Ishikawa (cell line): ENCODE measurements around the gene WBP1L.
A peak's percentile ranks its signal among the peaks of the same experiment; 100 is the strongest.

Experiments
- CEBPB ChIP-seq: IDR thresholded peaks from 2 replicates; pipeline ENCODE4 v1.6.1; 2012
- CREB1 ChIP-seq: IDR thresholded peaks from 2 replicates; pipeline ENCODE4 v1.6.1; 2012; ENCODE audit warnings: low read depth
- EGR1 ChIP-seq: IDR thresholded peaks from 2 replicates; pipeline ENCODE4 v1.6.1; 2012
- EP300 ChIP-seq: IDR thresholded peaks from 2 replicates; pipeline ENCODE4 v1.6.1; 2012; ENCODE audit warnings: borderline replicate concordance
- FOXM1 ChIP-seq: IDR thresholded peaks from 2 replicates; pipeline ENCODE4 v1.6.1; 2012; ENCODE audit warnings: low read depth, borderline replicate concordance
- NFIC ChIP-seq: IDR thresholded peaks from 2 replicates; pipeline ENCODE4 v1.6.1; 2012
- RAD21 ChIP-seq: IDR thresholded peaks from 2 replicates; pipeline ENCODE4 v1.6.1; 2012; ENCODE audit warnings: low read depth
- TAF1 ChIP-seq: IDR thresholded peaks from 2 replicates; pipeline ENCODE4 v1.6.1; 2012; ENCODE audit warnings: low read depth, mild to moderate bottlenecking
- TCF12 ChIP-seq: IDR thresholded peaks from 2 replicates; pipeline ENCODE4 v1.6.1; 2012; ENCODE audit warnings: low read depth
- TEAD4 ChIP-seq: IDR thresholded peaks from 2 replicates; pipeline ENCODE4 v1.6.1; 2012
- YY1 ChIP-seq: IDR thresholded peaks from 2 replicates; pipeline ENCODE4 v1.6.1; 2012; ENCODE audit warnings: low read depth
- ZBTB7A ChIP-seq: IDR thresholded peaks from 2 replicates; pipeline ENCODE4 v1.6.1; 2012; ENCODE audit warnings: low read depth
- TF ChIP-seq, protein P1 (sequence below): IDR thresholded peaks from 2 replicates; pipeline ENCODE4 v1.6.1; 2012
- TF ChIP-seq, protein P2 (sequence below): IDR thresholded peaks from 2 replicates; pipeline ENCODE4 v1.6.1; 2012
- TF ChIP-seq, protein P3 (sequence below): IDR thresholded peaks from 2 replicates; pipeline ENCODE4 v1.6.1; 2012; ENCODE audit warnings: low read depth, mild to moderate bottlenecking

The WBP1L gene

DNA sequence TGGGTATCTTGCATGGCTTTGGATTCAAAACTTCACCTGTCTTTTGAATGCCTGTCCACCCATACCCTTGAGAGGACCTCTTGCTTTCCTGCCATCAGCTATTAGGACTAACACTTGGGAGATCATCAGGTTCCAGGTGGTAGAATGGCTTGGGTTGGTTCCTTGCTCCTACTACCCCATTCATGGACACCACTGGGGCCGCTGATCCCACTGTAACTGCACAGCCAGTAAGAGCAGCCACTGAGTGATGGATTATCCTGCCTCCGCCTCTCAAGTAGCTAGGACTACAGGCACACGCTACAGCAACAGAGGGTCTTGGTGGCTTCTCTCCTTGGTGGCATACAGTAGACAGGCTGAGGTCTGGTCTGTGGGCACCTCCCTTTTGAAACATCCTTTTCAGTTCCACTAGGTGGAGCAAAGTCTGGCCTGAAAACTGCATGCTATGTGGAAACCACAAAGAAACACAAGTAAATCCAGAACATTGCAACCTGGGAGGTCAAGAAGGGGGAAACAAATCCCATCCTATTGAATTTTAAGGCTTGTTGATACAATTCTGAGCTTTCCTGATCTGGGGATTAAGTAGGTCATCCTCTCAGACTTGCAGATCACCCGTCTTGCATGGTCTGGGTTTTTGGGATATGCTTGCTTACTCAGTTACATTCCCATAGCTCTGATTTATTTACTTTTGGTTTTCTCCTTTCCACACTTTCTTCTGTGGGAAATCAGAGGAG, 9.4 kb downstream of the WBP1L start:
- TF ChIP-seq RAD21 (peak; percentile 50), YY1 (no peak)

DNA sequence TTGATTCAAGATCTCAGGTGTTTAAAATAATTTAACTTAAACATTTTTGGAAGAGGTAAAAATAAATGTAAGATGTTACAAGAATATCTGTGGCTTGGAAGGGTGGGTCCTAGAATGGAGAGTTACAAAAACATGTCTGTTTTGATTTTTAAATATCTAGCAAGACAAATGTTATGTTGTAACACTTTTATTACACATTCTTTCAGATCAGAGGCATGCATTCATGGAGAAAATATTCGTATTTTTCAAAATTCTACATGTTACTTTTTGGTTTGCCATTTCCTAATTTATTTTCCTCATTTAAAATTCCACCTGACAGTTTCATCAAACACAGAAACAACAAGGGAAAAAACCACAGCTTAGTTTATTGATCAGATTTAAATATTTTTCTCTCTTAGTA, 10.0 kb downstream of the WBP1L start:
- TF ChIP-seq YY1, result no peak
- TF ChIP-seq, protein P1, sequence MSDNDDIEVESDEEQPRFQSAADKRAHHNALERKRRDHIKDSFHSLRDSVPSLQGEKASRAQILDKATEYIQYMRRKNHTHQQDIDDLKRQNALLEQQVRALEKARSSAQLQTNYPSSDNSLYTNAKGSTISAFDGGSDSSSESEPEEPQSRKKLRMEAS, result no peak
- no peak for TF ChIP-seq TEAD4
- TF ChIP-seq ZBTB7A, result no peak
- no peak for TF ChIP-seq EGR1
- TF ChIP-seq TAF1, result no peak

DNA sequence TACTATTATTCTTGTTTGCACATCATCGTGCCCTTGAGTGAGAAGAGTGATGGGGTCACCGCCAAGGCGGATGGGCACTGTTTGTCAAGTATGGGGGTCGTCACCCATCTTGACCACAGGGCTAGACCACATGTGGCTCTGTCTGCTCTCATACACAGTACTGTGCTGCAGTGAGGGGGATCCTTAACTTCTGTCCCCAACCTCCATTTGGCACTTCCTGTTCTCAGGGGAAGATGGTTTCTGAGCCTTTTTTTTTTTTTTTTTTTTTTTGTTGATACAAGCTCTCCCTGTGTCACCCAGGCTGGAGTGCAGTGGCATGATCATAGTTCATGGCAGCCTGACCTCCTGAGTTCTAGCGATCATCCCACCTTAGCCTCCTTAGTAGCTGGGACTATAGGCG, 13.6 kb downstream of the WBP1L start:
- TF ChIP-seq, protein P2, sequence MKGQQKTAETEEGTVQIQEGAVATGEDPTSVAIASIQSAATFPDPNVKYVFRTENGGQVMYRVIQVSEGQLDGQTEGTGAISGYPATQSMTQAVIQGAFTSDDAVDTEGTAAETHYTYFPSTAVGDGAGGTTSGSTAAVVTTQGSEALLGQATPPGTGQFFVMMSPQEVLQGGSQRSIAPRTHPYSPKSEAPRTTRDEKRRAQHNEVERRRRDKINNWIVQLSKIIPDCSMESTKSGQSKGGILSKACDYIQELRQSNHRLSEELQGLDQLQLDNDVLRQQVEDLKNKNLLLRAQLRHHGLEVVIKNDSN, result no peak
- TF ChIP-seq EGR1 (no peak), TCF12 (no peak), YY1 (no peak), ZBTB7A (no peak), CREB1 (no peak), TAF1 (no peak), CEBPB (no peak), NFIC (no peak), FOXM1 (no peak), TEAD4 (no peak), RAD21 (no peak), EP300 (no peak)
- TF ChIP-seq, protein P1, result no peak
- TF ChIP-seq, protein P3, sequence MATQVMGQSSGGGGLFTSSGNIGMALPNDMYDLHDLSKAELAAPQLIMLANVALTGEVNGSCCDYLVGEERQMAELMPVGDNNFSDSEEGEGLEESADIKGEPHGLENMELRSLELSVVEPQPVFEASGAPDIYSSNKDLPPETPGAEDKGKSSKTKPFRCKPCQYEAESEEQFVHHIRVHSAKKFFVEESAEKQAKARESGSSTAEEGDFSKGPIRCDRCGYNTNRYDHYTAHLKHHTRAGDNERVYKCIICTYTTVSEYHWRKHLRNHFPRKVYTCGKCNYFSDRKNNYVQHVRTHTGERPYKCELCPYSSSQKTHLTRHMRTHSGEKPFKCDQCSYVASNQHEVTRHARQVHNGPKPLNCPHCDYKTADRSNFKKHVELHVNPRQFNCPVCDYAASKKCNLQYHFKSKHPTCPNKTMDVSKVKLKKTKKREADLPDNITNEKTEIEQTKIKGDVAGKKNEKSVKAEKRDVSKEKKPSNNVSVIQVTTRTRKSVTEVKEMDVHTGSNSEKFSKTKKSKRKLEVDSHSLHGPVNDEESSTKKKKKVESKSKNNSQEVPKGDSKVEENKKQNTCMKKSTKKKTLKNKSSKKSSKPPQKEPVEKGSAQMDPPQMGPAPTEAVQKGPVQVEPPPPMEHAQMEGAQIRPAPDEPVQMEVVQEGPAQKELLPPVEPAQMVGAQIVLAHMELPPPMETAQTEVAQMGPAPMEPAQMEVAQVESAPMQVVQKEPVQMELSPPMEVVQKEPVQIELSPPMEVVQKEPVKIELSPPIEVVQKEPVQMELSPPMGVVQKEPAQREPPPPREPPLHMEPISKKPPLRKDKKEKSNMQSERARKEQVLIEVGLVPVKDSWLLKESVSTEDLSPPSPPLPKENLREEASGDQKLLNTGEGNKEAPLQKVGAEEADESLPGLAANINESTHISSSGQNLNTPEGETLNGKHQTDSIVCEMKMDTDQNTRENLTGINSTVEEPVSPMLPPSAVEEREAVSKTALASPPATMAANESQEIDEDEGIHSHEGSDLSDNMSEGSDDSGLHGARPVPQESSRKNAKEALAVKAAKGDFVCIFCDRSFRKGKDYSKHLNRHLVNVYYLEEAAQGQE, result no peak

DNA sequence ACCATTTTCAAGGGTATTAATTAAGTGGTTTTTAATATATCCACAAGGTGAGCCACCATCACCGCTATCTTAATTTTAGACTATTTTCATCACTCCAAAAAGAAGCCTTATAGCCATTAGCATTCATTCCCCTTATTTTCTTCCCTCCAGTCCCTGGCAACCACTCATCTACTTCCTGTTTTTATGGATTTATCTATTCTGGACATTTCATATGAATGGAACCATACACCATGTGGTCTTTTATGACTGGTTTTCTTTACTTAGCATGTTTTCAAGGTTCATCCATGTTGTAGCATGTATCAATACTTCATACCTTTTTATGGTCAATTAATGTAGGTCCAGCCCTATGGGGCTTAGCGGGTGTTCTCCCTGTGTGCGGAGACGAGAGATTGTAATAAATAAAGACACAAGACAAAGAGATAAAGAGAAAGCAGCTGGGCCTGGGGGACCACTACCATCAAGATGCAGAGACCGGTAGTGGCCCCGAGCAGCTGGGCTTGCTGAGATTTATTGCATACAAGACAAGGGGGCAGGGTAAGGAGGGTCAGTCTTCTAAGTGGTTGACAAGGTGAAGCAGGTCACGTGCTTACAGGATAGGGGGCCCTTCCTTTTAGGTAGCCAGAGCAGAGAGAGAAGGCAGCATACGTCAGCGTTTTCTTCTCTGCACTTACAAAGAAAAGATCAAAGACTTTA, 14.6 kb downstream of the WBP1L start:
- TF ChIP-seq EGR1 (no peak), NFIC (no peak), YY1 (no peak), TAF1 (no peak), TEAD4 (no peak), RAD21 (no peak), EP300 (no peak), ZBTB7A (no peak), CREB1 (no peak)
- TF ChIP-seq, protein P1, result no peak
- TF ChIP-seq, protein P3, result no peak

DNA sequence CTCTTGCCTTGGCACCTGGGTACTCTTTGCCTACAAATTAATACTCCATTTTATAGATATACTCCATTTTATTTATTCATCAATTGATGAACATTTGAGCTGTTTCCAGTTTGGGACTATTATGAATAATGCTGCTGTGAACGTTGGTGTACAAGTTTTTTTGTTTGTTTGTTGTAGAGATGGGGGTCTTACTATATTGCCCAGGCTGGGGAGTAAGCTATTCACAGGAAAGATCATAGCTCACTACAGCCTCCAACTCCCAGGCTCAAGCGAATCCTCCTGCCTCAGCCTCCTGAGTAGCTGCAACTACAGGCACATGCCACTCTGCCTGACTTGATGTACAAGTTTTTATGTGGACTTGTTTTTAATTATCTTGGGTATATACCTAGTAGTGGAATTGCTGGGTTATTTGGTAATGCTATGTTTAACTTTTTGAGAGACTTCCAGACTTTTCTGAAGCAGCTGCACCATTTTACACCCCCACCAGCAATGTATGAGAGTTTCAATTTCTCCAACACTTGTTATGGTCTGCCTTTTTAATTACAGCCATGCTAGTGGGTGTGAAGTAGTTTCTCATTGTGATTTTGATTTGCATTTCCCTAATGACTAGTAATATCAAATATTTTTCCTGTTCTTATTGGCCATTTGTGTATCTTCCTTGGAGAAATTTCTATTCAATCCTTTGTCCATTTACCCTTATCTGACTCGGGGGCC, 15.9 kb downstream of the WBP1L start:
- TF ChIP-seq, protein P3, result no peak
- TF ChIP-seq RAD21 (no peak), CREB1 (no peak), TCF12 (no peak), EP300 (no peak), ZBTB7A (no peak), TEAD4 (no peak), TAF1 (no peak), FOXM1 (no peak), YY1 (no peak), EGR1 (no peak), NFIC (no peak)
- TF ChIP-seq, protein P2, result no peak
